HFF-Myc (cell line): ENCODE results near the gene MND1.

ENCODE experiments used
- DNase-seq: peaks from one replicate; pipeline ENCODE4 v3.0.0-alpha.2; 2011; ENCODE audit warnings: low read depth; ENCODE audit errors: extremely low read depth
- H3K4me3 ChIP-seq: replicated peaks from 2 replicates; pipeline ENCODE4 v1.5.1; 2011; ENCODE audit warnings: low read depth, mild to moderate bottlenecking, control low read depth, low read length
- CTCF ChIP-seq: IDR thresholded peaks from 2 replicates; pipeline ENCODE4 v1.5.1; 2012; ENCODE audit warnings: mild to moderate bottlenecking, low read depth, low read length, control low read depth; ENCODE audit errors: missing control alignments

Gene MND1

GRCh38 chr4:153375303-153375702, 30.8 kb downstream of the MND1 start:
- H3K4me3 ChIP-seq, result no peak overlapping the region
- no peak for TF ChIP-seq CTCF
- no peak for DNase-seq

GRCh38 chr4:153383131-153383530, 38.6 kb downstream of the MND1 start:
- TF ChIP-seq CTCF, result no peak
- no peak overlapping the region for H3K4me3 ChIP-seq
- peak; percentile 25 for DNase-seq

- no peak overlapping the region for H3K4me3 ChIP-seq
- no peak for TF ChIP-seq CTCF
- no peak for DNase-seq
These were observed 39.7 kb downstream of the MND1 start for GRCh38 chr4:153384160-153384559.

GRCh38 chr4:153385784-153386183, 41.3 kb downstream of the MND1 start:
- no peak overlapping the region for H3K4me3 ChIP-seq
- TF ChIP-seq CTCF, result no peak
- DNase-seq, result no peak

GRCh38 chr4:153387981-153388380, 43.5 kb downstream of the MND1 start:
- DNase-seq, result no peak
- H3K4me3 ChIP-seq, result no peak overlapping the region
- TF ChIP-seq CTCF, result no peak

GRCh38 chr4:153393397-153393796, 48.9 kb downstream of the MND1 start:
- no peak for TF ChIP-seq CTCF
- H3K4me3 ChIP-seq, result no peak overlapping the region
- no peak for DNase-seq

GRCh38 chr4:153394945-153395344, 50.5 kb downstream of the MND1 start:
- no peak for DNase-seq
- no peak for TF ChIP-seq CTCF

More at GRCh38 chr4:153394945-153395344, 50.5 kb downstream of the MND1 start:
- H3K4me3 ChIP-seq, result no peak overlapping the region
